GM21737 (cell line): ENCODE results near the gene GULP1.

ENCODE experiments used
- ATAC-seq: cut with Tn5 transposase; IDR thresholded peaks from one replicate; pipeline ENCODE4 v1.9.1; 2021; ENCODE audit warnings: mild to moderate bottlenecking, moderate library complexity; ENCODE audit not compliant: unreplicated experiment

The GULP1 gene

GRCh38 chr2:188628989-188629752 lies 337.5 kb downstream of the GULP1 start:
- no peak for ATAC-seq

DNA sequence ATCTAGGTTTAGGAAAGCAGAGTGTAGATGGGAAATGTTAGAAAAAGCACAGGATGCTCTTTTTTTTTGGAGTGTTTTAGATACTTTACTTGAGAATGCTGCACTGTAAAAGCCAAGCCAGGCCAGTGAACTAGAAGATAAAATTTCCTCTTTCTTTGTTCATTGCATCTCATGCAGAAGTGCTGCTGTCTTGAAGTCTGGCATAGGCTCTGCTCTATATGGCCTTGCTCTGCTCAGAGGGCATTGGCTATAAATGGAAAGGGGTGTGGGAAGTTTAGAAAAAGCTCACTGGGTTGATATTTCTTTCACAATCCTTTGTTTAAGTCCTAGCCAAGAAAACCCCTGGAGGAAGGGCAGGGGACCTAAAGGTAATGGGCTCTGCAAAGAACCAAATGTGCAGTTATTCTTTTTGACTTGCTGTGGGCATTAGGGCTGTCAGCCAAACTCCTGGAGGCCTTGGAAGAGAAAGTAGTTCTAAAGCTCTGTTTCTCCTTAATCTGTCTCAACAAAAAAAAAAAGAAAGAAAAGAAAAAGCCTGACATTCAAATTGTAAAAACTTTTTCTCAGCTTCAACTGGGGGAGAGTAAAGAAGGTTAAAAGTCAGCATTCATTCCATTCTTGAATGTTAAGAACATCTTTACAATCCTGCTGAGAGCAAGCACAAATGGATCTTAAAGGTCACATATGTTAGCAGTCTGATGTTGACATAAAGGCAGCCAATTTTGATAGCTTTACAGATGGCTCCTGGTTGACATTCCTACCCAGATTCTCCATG lies 338.3 kb downstream of the GULP1 start:
- no peak for ATAC-seq

GRCh38 chr2:188631037-188631809 lies 339.5 kb downstream of the GULP1 start:
- ATAC-seq: no peak

GRCh38 chr2:188634656-188635055 lies 343.0 kb downstream of the GULP1 start:
- no peak for ATAC-seq
